H1 (cell line): ENCODE data around the gene TAF8. TPM values are rescaled to one million over a fixed set of nuclear protein-coding genes. Genes with fewer than 3 reads are reported as not detected.

Experiments used
- CTCF ChIA-PET: fragments of 300-600 bp; sonication (Branson Sonifier 250); formaldehyde crosslinking; loops from one replicate; lab custom pipeline; 2021; ENCODE audit not compliant: partially characterized antibody; lab: Charles Lee
- POLR2A ChIA-PET: fragments of 300-600 bp; sonication (Branson Sonifier 250); formaldehyde crosslinking; loops from one replicate; lab custom pipeline; 2021; ENCODE audit warnings: inconsistent platforms; ENCODE audit not compliant: partially characterized antibody; lab: Charles Lee
- DNase-seq, 2 experiments: peaks; one replicate each; pipeline versions ENCODE4 v3.0.0 to v3.0.0-alpha.2; 2010 to 2022; ENCODE audit warnings: low spot score in 2 of 2, low read depth in 1 of 2, mixed read lengths in 1 of 2
- FAIRE-seq: peaks from 2 replicates; lab custom pipeline; 2011; peaks lifted over from hg19 to GRCh38; lab: Jason Lieb, UNC
- H2AFZ ChIP-seq: 2 replicates; pipeline ENCODE4 v1.8.1; 2012; ENCODE audit warnings: low read length, inconsistent platforms
- H2AK5ac ChIP-seq: 2 replicates; pipeline ENCODE4 v1.6.1; 2013; ENCODE audit warnings: low read depth, low read length
- H2BK120ac ChIP-seq: replicated peaks from 2 replicates; pipeline ENCODE3; 2013; ENCODE audit warnings: low read depth, low read length, inconsistent platforms
- H2BK12ac ChIP-seq: 2 replicates; pipeline ENCODE4 v1.6.1; 2013; ENCODE audit warnings: low read depth, low read length
- H2BK15ac ChIP-seq: 2 replicates; pipeline ENCODE4 v1.6.1; 2013; ENCODE audit warnings: low read length
- H2BK20ac ChIP-seq: 2 replicates; pipeline ENCODE4 v1.6.1; 2013; ENCODE audit warnings: low read length
- H2BK5ac ChIP-seq: 2 replicates; pipeline ENCODE4 v1.6.1; 2013; ENCODE audit warnings: low read depth, low read length
- H3K14ac ChIP-seq: 2 replicates; pipeline ENCODE4 v1.6.1; 2013; ENCODE audit warnings: inconsistent platforms; ENCODE audit not compliant: insufficient read length
- H3K18ac ChIP-seq: 2 replicates; pipeline ENCODE4 v1.6.1; 2013; ENCODE audit warnings: low read length; ENCODE audit errors: extremely low read depth
- H3K23ac ChIP-seq: 2 replicates; pipeline ENCODE4 v1.6.1; 2013; ENCODE audit warnings: inconsistent platforms; ENCODE audit not compliant: insufficient read length
- H3K23me2 ChIP-seq: 2 replicates; pipeline ENCODE4 v1.6.1; 2013; ENCODE audit warnings: low read depth, low read length
- H3K27ac ChIP-seq: 2 replicates; pipeline ENCODE4 v1.6.1; 2011; ENCODE audit warnings: low read depth, low read length, inconsistent platforms
- H3K27me3 ChIP-seq, 4 experiments: replicated peaks in 1 of 4; 1 replicate in 1 of 4; 2 replicates in 3 of 4; pipeline versions ENCODE4 v1.6.1 to v1.8.1; 2011 to 2013; ENCODE audit warnings: low read length in 3 of 4, mild to moderate bottlenecking in 3 of 4, inconsistent platforms in 2 of 4, mixed read lengths in 2 of 4, moderate library complexity in 1 of 4; ENCODE audit not compliant: control insufficient read depth in 3 of 4, insufficient read depth in 3 of 4; ENCODE audit errors: extremely low read depth in 1 of 4
- H3K36me3 ChIP-seq, 4 experiments: 2 replicates each; pipeline versions ENCODE4 v1.6.1 to v1.8.1; 2011 to 2013; ENCODE audit warnings: mild to moderate bottlenecking in 4 of 4, low read length in 3 of 4, moderate library complexity in 2 of 4, control low read depth in 1 of 4, inconsistent platforms in 1 of 4; ENCODE audit not compliant: insufficient read depth in 4 of 4, control insufficient read depth in 2 of 4
- H3K4ac ChIP-seq: replicated peaks from 2 replicates; pipeline ENCODE3; 2013; ENCODE audit warnings: low read length, low read depth, mixed read lengths, inconsistent platforms; ENCODE audit not compliant: insufficient read length
- H3K4me1 ChIP-seq, 4 experiments: replicated peaks in 1 of 4; 1 replicate in 1 of 4; 2 replicates in 3 of 4; pipeline versions ENCODE4 v1.6.1 to v1.8.1; 2011 to 2013; ENCODE audit warnings: low read length in 3 of 4, inconsistent platforms in 2 of 4, mixed read lengths in 1 of 4; ENCODE audit not compliant: insufficient read depth in 4 of 4, control insufficient read depth in 3 of 4
- H3K4me2 ChIP-seq, 2 experiments: 2 replicates each; pipeline versions ENCODE4 v1.6.1 to v1.8.1; 2011 to 2013; ENCODE audit warnings: low read depth in 2 of 2, low read length in 2 of 2, control low read depth in 1 of 2, inconsistent platforms in 1 of 2, mild to moderate bottlenecking in 1 of 2; ENCODE audit not compliant: insufficient read depth in 1 of 2
- H3K4me3 ChIP-seq, 4 experiments: fragments of 200-600, 300-600 bp in 1 of 4; sonication (generic), shearing (Covaris generic), sonication (Bioruptor Twin) in 1 of 4; 2 replicates each; pipeline versions ENCODE4 v1.5.1 to v1.8.1; 2011 to 2016; ENCODE audit warnings: low read length in 4 of 4, low read depth in 3 of 4, control low read depth in 2 of 4, inconsistent platforms in 2 of 4, mild to moderate bottlenecking in 2 of 4, mixed read lengths in 1 of 4, moderate library complexity in 1 of 4; ENCODE audit not compliant: insufficient read depth in 2 of 4; ENCODE audit errors: extremely low read depth in 1 of 4
- H3K56ac ChIP-seq: replicated peaks from 2 replicates; pipeline ENCODE3; 2013; ENCODE audit warnings: low read depth, mild to moderate bottlenecking, mixed read lengths, low read length, inconsistent platforms; ENCODE audit not compliant: insufficient read length
- H3K79me1 ChIP-seq: 2 replicates; pipeline ENCODE4 v1.6.1; 2013; ENCODE audit warnings: low read depth, low read length, control low read depth
- H3K79me2 ChIP-seq, 2 experiments: 2 replicates each; pipeline versions ENCODE4 v1.6.1 to v1.8.1; 2012 to 2013; ENCODE audit warnings: low read length in 2 of 2, mild to moderate bottlenecking in 2 of 2, inconsistent platforms in 1 of 2; ENCODE audit not compliant: insufficient read depth in 2 of 2, control insufficient read depth in 1 of 2
- H3K9ac ChIP-seq, 4 experiments: replicated peaks in 1 of 4; 1 replicate in 1 of 4; 2 replicates in 3 of 4; pipeline versions ENCODE4 v1.6.1 to v1.8.1; 2011 to 2013; ENCODE audit warnings: low read depth in 3 of 4, low read length in 3 of 4, control low read depth in 2 of 4, mild to moderate bottlenecking in 2 of 4, moderate library complexity in 2 of 4, inconsistent platforms in 1 of 4; ENCODE audit errors: extremely low read depth in 1 of 4
- H3K9me3 ChIP-seq, 2 experiments: 2 replicates each; pipeline versions ENCODE4 v1.6.1 to v1.8.1; 2012 to 2013; ENCODE audit warnings: mild to moderate bottlenecking in 2 of 2, moderate library complexity in 2 of 2, control low read depth in 1 of 2, inconsistent platforms in 1 of 2, low read depth in 1 of 2, low read length in 1 of 2, mixed read lengths in 1 of 2; ENCODE audit not compliant: insufficient read depth in 2 of 2
- H4K20me1 ChIP-seq, 2 experiments: replicated peaks in 1 of 2; 2 replicates each; pipeline versions ENCODE3 to v1.8.1; 2011 to 2013; ENCODE audit warnings: inconsistent platforms in 2 of 2, low read length in 2 of 2, mild to moderate bottlenecking in 1 of 2; ENCODE audit not compliant: insufficient read depth in 2 of 2, control insufficient read depth in 1 of 2
- H4K5ac ChIP-seq: 2 replicates; pipeline ENCODE4 v1.6.1; 2013; ENCODE audit warnings: low read length, low read depth, mixed read lengths, inconsistent platforms; ENCODE audit not compliant: insufficient read length
- H4K8ac ChIP-seq: 2 replicates; pipeline ENCODE4 v1.8.0; 2013; ENCODE audit warnings: mild to moderate bottlenecking, moderate library complexity, low read length, inconsistent platforms; ENCODE audit not compliant: insufficient read depth; ENCODE audit errors: extremely low read depth
- H4K91ac ChIP-seq: replicated peaks from 2 replicates; pipeline ENCODE3; 2013; ENCODE audit warnings: low read length, mixed read lengths, inconsistent platforms; ENCODE audit not compliant: insufficient read length
- ATF3 ChIP-seq: IDR thresholded peaks from 2 replicates; pipeline ENCODE4 v1.6.1; 2011; ENCODE audit warnings: low read depth, mild to moderate bottlenecking, low read length; ENCODE audit not compliant: insufficient read depth
- SUZ12 ChIP-seq: fragments of 200-600 bp; sonication (generic); IDR thresholded peaks from 2 replicates; pipeline ENCODE4 v1.6.1; 2012; ENCODE audit warnings: mild to moderate bottlenecking, inconsistent platforms, low read length, moderate library complexity, mixed read lengths
- WGBS, 2 experiments: shearing (Covaris generic) in 1 of 2; methylation state at CpG; one replicate each; pipeline versions ENCODE4 v1.1.6 to v1.1.7; 2013 to 2015; ENCODE audit warnings: low lambda C conversion rate in 2 of 2, mixed read lengths in 2 of 2, inconsistent platforms in 1 of 2, low coverage in 1 of 2, missing lambda C conversion rate in 1 of 2; ENCODE audit not compliant: insufficient replicate concordance in 2 of 2, insufficient coverage in 1 of 2, insufficient read length in 1 of 2; ENCODE audit errors: extremely low coverage in 1 of 2, missing lambda C conversion rate in 1 of 2; 5-methylcytosine and 5-hydroxymethylcytosine counted together
- polyA plus RNA-seq, 7 experiments: library from polyadenylated mRNA; depleted of rRNA in 3 of 7; stranded (reverse) in 5 of 7; unstranded in 2 of 7; fragments of >200 nt in 5 of 7; fragments of 200-250 nt in 2 of 7; gene quantifications; 1 replicate in 5 of 7; 2 replicates in 1 of 7; 4 replicates in 1 of 7; pipeline versions ENCODE4 v1.2.1 to v1.2.3, GENCODE V29; 2011 to 2013; ENCODE audit warnings: missing spikeins in 2 of 7, mixed read lengths in 2 of 7
- total RNA-seq: library from RNA; stranded (reverse); fragmentation: NEBNext Ultra II Directional; extraction: Animal tissue kit (Norgen Biotek cat#: 25700); gene quantifications from 2 replicates; pipeline ENCODE4 v1.2.1, GENCODE V29; 2021

TAF8 gene
- total and polyA plus RNA-seq, 2 of the 8 experiments (the other 6 are each of a cell fraction or from before 2014, with no cell fraction given), result 32.2 to 34.0 TPM

GRCh38 chr6:42047790-42048405, 2.4 kb upstream of the TAF8 start:
- peaks cover 10% of the 10 kb centered on the region for H3K23me2 ChIP-seq
- H3K18ac ChIP-seq, result no peak overlapping the region
- H3K56ac ChIP-seq, result no peak overlapping the region
- ChIA-PET CTCF (interaction anchor here (0.5 to 11.7 kb wide), 8 partner anchors 21 to 262 kb away, joined by 3 to 219 read pairs (median 4); partner anchors contain the start of genes CCND3 and TOMM6), POLR2A (interaction anchor here (0.5 to 15.0 kb wide), 9 partner anchors 9 to 265 kb away, joined by 3 to 157 read pairs (median 4); partner anchors contain the start of genes BYSL, CCND3 and MED20)
- 0 out of 2 replicates have a peak, but pooled peaks have one; percentile 34 for TF ChIP-seq SUZ12
- no peak for TF ChIP-seq ATF3
- H3K27ac ChIP-seq, result no peak overlapping the region
- H2AFZ ChIP-seq, result peak overlapping the region; percentile 75; the same call in 1 of the 2 replicates
- H3K23ac ChIP-seq, result no peak overlapping the region
- peak overlapping the region; percentile 87; the same call in 1 of the 2 replicates for H4K8ac ChIP-seq
- H2BK120ac ChIP-seq, result no peak overlapping the region
- H3K4me1 ChIP-seq, result peaks cover 13 to 18% (median 16%) of the 10 kb centered on the region in 4 experiments
- DNase-seq (no peak), FAIRE-seq (no peak)
- H3K27me3 ChIP-seq, result peaks cover 40 to 69% (median 59%) of the 10 kb centered on the region in 4 experiments
- no peak overlapping the region for H2AK5ac ChIP-seq
- no peaks in the 10 kb centered on the region for H3K79me1 ChIP-seq
- peak overlapping the region in 3 of 4 experiments; percentile 55 to 65 (median 56); a peak in 5 of 7 replicates for H3K9ac ChIP-seq
- H2BK20ac ChIP-seq, result no peak overlapping the region
- H3K14ac ChIP-seq, result no peak overlapping the region
- no peak overlapping the region for H3K4ac ChIP-seq
- no peak overlapping the region for H4K91ac ChIP-seq
- WGBS, 2 experiments, result 16% methylated on average over 8 of the region's 8 CpGs; no CpG with 5 or more reads in 1 of the 2 experiments
- peak overlapping the region; percentile 31; the same call in 1 of the 2 replicates for H2BK5ac ChIP-seq
- H2BK12ac ChIP-seq, result peak overlapping the region; percentile 71; the same call in 1 of the 2 replicates
- H2BK15ac ChIP-seq, result no peak overlapping the region
- H4K5ac ChIP-seq, result no peak overlapping the region
- no peaks in the 10 kb centered on the region for H3K9me3 ChIP-seq
- H4K20me1 ChIP-seq, result peaks cover 2 to 9% of the 10 kb centered on the region in 2 experiments
- peaks cover 0 to 6% of the 10 kb centered on the region in 2 experiments; a peak in 1 of 4 replicates for H3K79me2 ChIP-seq
- peak overlapping the region; percentile 62 to 86 (median 77) for H3K4me3 ChIP-seq
- H3K4me2 ChIP-seq, result peak overlapping the region; percentile 82 to 93
- peaks cover 0 to 7% (median 3%) of the 10 kb centered on the region in 4 experiments; a peak in 4 of 8 replicates for H3K36me3 ChIP-seq
